GM18873 (cell line): ENCODE results near the gene ATP5MC3.

Source experiments
- ATAC-seq: cut with Tn5 transposase; IDR thresholded peaks from one replicate; pipeline ENCODE4 v1.9.1; 2021; ENCODE audit warnings: mild to moderate bottlenecking, moderate library complexity, moderate number of reproducible peaks; ENCODE audit not compliant: unreplicated experiment, low FRiP score

The ATP5MC3 gene

DNA sequence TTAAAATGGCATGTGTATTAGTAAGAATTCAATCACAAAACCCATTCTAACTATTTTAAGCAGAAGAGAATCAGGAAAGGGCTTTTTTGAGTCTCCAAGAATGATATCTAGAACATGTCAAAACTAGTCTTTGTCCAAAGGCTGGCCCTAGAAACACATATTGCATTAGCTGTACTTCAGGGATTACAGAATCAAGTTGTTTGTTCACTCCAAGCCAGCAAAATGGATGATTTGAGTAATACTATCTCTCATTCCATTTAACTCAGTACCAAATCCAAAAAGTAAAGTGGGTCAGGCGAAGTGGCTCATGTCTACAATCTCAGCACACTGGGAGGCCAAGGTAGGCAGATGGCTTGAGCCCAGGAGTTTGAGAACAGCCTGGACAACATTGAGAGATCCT, 54.8 kb downstream of the ATP5MC3 start:
- no peak for ATAC-seq
